Measurements from ENCODE around the gene SIK2. TPM values are rescaled to one million over a fixed set of nuclear protein-coding genes. Genes with fewer than 3 reads are reported as not detected.

Gene SIK2
- total and polyA plus RNA-seq, 2 donors (not counting 3 experiments of a cell fraction or from before 2014, with no cell fraction given) = 14.6 to 17.1 TPM

DNA sequence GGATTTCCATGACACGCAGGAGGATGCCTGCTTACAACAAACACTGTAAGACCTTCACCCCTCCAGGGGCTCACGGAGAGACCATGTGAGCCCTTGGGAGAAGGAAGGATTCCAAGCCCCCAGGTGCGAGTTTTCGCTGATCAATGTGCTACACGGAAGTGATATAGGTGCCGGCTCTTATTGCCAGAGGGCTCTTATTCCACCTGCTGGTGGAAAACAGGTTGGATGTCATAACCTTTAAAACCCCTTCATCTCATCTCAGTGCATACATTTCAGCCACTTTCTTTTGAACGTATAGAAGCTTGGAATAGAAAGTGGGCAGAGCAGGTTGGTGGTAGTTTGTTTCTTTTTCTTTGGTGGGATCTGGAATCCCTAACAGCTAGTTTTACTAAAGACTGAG is 35.9 kb upstream of the SIK2 start:
- H3K9me3 ChIP-seq (replicated peaks; ENCODE audit: control insufficient read depth, insufficient read depth, low read length) = no peaks in the 10 kb centered on the region
- TF ChIP-seq JUN (IDR thresholded peaks at IDR 0.05; ENCODE audit: borderline replicate concordance, insufficient read depth, insufficient read length, low read depth) (no peak), POLR2A (IDR thresholded peaks at IDR 0.05; ENCODE audit: low read depth, low read length) (no peak), POLR2AphosphoS5 (IDR thresholded peaks at IDR 0.05; ENCODE audit: insufficient read depth, low read depth, low read length) (no peak), GATA2 (IDR thresholded peaks at IDR 0.05; ENCODE audit: insufficient read depth, insufficient read length, low read depth, low read length) (no peak), FOS (IDR thresholded peaks at IDR 0.05; ENCODE audit: borderline replicate concordance, insufficient read depth, low read length) (no peak), MYC (IDR thresholded peaks at IDR 0.05; ENCODE audit: low read depth, low read length) (no peak), EZH2 (IDR thresholded peaks at IDR 0.05; ENCODE audit: borderline replicate concordance, low read depth, low read length, severe bottlenecking) (no peak)
- TF ChIP-seq, protein P1, sequence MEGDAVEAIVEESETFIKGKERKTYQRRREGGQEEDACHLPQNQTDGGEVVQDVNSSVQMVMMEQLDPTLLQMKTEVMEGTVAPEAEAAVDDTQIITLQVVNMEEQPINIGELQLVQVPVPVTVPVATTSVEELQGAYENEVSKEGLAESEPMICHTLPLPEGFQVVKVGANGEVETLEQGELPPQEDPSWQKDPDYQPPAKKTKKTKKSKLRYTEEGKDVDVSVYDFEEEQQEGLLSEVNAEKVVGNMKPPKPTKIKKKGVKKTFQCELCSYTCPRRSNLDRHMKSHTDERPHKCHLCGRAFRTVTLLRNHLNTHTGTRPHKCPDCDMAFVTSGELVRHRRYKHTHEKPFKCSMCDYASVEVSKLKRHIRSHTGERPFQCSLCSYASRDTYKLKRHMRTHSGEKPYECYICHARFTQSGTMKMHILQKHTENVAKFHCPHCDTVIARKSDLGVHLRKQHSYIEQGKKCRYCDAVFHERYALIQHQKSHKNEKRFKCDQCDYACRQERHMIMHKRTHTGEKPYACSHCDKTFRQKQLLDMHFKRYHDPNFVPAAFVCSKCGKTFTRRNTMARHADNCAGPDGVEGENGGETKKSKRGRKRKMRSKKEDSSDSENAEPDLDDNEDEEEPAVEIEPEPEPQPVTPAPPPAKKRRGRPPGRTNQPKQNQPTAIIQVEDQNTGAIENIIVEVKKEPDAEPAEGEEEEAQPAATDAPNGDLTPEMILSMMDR (IDR thresholded peaks at IDR 0.05; ENCODE audit: extremely low read depth in 1 of 2, insufficient read depth in 1 of 2, low read depth in 1 of 2, low read length in 2 of 2) = no peak
- TF ChIP-seq, protein P2, sequence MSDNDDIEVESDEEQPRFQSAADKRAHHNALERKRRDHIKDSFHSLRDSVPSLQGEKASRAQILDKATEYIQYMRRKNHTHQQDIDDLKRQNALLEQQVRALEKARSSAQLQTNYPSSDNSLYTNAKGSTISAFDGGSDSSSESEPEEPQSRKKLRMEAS (IDR thresholded peaks at IDR 0.05; ENCODE audit: insufficient read depth, insufficient read length) = no peak
- intact Hi-C loops (cut with micrococcal nuclease) = no loop called here
- no peak for FAIRE-seq
- ChIA-PET POLR2A (interaction anchor here (0.6 to 0.7 kb wide), 2 partner anchors 31 to 280 kb away, joined by 3 read pairs; no protein-coding TSS in a partner anchor), CTCF (interaction anchor here (1.1 to 2.3 kb wide), 11 partner anchors 12 to 305 kb away, joined by 3 to 29 read pairs (median 4); no protein-coding TSS in a partner anchor)
- BruUV-seq (replicated peaks) = no TSS peak
- H3K9ac ChIP-seq (replicated peaks; ENCODE audit: extremely low read depth, insufficient read depth, low read length) = no peak overlapping the region
- no peaks in the 10 kb centered on the region for H3K36me3 ChIP-seq (ENCODE audit: control insufficient read depth in 2 of 2, extremely low read depth in 1 of 2, insufficient read depth in 2 of 2, low read length in 2 of 2)
- H4K20me1 ChIP-seq (replicated peaks; ENCODE audit: control insufficient read depth, extremely low read depth, insufficient read depth, low read length) = no peaks in the 10 kb centered on the region
- H3K9me1 ChIP-seq (replicated peaks; ENCODE audit: control insufficient read depth, extremely low read depth, insufficient read depth, low read length) = no peaks in the 10 kb centered on the region
- dilution Hi-C loops (cut with MboI; ENCODE audit: extremely low pct_ligation_motif_present, low sequenced_read_pairs) = no loop called here
- H3K4me1 ChIP-seq (ENCODE audit: control insufficient read depth, extremely low read depth, insufficient read depth, low read length) = no peaks in the 10 kb centered on the region
- no peak overlapping the region for H3K4me2 ChIP-seq (ENCODE audit: insufficient read depth, low read length)
- no peak overlapping the region for H2AFZ ChIP-seq (ENCODE audit: low read depth, low read length)
- no peak for DNase-seq (ENCODE audit: low read depth, low spot score)
- no peak overlapping the region for H3K4me3 ChIP-seq (replicated peaks in 1 of 3; ENCODE audit: insufficient read depth in 1 of 3, low read depth in 1 of 3, low read length in 3 of 3)
- H3K27ac ChIP-seq (ENCODE audit: insufficient read depth, low read depth, low read length) = no peak overlapping the region
- H3K79me2 ChIP-seq (ENCODE audit: control insufficient read depth, insufficient read depth, low read length) = no peaks in the 10 kb centered on the region
- no peaks in the 10 kb centered on the region for H3K27me3 ChIP-seq (ENCODE audit: control insufficient read depth in 2 of 2, insufficient read depth in 2 of 2, low read length in 2 of 2)
